GM04503 (cell line): ENCODE measurements around the gene ARHGDIB.

ENCODE experiments used
- DNase-seq: peaks from one replicate; pipeline ENCODE4 v3.0.0-alpha.2; 2012; ENCODE audit warnings: low read depth

The ARHGDIB gene

DNA sequence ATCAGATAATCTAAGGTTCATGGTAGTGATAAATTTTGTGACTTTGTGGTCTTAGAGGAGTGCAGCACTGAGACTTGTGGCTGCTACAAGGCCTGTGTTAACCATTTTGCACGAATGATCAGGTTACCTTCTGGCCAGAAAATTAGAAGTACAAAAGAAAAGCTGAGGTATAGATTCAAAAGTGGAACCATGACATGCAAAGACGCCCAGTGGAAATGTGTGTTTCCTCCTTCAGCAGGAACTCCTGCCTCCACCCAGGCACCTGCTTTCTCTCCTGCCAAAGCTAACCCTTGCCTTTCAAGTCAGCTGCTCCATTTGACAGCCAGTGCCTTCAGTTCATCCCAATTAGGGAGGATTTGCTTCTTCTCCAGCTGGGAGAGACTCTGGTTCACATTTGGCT lies 21.6 kb upstream of the ARHGDIB start:
- DNase-seq, result no peak

GRCh38 chr12:14982562-14982961 lies 21.2 kb upstream of the ARHGDIB start:
- no peak for DNase-seq

DNA sequence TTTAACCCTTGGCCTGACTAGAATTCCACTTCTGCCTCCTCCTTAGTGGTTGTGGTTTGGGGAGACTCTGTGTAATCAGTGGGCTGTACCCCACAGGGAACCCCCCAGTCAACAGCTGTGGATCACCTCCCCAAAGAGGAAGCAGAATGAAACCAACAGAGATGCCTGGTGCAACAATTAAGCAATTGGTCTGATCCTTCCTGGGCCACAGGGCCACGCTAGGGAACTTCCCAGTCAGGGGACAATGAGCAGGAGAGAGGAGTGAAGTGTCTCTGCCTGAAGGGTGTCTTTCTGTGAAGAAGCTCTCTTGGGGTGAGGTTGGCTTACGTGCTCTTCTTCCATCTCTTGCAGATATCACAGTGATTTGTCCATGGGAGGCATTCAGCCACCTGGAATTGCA lies 19.6 kb upstream of the ARHGDIB start:
- DNase-seq, result no peak

DNA sequence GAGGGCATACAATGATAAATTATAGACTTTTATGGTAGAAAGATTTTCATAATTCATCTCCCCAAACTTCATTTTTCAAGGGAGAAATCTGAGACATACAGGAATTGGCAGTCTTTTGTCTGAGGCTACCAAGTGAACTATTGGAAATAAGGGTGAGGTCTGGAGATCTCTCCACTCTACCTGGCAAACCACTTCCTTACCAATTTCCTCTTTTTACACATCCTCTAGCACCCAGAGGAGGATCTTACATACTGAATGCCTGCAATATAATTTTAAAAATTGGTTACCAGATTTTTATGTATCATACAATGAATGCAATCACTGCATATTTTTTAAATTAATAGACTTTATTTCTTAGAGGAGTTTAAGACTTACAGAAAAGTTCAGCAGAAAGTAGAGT lies 18.1 kb upstream of the ARHGDIB start:
- DNase-seq, result no peak

DNA sequence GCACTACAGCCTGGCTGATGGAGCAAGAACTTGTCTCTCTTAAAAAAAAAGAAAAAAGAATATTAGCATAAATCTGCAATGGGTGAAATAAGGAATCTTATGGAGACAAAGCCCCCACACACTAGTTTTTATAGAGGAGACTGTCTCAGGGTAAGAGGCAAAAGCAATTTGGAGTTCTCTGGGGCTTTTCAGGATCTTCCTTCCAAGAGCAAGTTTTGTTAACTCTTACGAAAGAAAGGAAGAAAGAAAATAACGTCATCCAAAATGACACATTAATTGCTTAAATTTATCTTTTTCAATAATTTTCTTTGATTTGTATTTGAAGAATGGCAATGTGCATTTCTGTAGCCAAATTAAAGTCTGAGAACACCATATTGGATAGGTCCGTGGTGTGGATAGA lies 15.3 kb upstream of the ARHGDIB start:
- DNase-seq, result no peak

DNA sequence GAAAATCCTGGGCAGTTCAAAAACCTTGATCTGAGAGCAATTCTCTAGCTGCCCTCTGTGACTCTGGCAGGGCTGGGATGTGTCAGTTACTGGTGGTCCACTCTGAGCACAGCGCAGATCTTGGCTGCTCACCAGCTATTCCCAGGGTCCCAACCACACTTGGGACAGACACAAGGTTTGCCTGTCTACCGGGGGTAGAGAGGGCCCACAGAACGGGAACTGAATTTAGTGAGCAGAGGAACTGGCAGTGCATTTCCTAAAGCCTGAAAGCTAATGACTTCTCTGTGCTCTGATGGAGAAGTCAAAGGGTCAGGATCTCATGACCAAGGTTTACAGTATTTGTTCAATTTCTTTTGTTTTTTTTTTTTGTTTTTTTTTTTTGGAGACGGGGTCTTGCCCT lies 14.1 kb upstream of the ARHGDIB start:
- DNase-seq, result no peak

GRCh38 chr12:14974633-14975032 lies 13.2 kb upstream of the ARHGDIB start:
- no peak for DNase-seq

GRCh38 chr12:14972816-14973215 lies 11.4 kb upstream of the ARHGDIB start, which contains the start of gene PDE6H:
PDE6H (plus strand) TSS chr12:14973042; CDS start chr12:14978013, 4,971 bp downstream.
- no peak for DNase-seq

- DNase-seq, result no peak
Measured at GRCh38 chr12:14970473-14970872, 9.1 kb upstream of the ARHGDIB start.

DNA sequence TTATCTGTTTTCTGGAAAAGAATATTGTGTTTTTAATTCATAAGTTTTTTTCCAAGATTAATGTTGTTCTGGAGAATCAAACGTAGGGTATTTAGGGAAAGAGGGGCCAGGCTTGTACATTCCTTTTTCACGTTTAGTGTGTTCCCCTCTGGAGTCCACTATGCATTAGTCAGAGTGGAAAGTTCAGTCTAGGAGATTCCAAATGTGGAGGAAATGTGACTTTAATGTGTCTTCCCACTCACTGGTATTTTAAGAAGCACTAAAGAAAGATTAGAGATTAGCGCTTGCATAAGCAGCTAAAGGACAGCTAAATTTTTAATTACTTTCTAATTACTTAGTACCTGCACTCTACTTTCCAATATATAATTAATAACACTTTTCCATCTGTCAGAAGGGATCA lies 7.1 kb upstream of the ARHGDIB start:
- DNase-seq, result no peak

GRCh38 chr12:14965221-14965620 lies 3.8 kb upstream of the ARHGDIB start:
- no peak for DNase-seq

- DNase-seq, result no peak
Measured at GRCh38 chr12:14964406-14964805, 3.0 kb upstream of the ARHGDIB start.

DNA sequence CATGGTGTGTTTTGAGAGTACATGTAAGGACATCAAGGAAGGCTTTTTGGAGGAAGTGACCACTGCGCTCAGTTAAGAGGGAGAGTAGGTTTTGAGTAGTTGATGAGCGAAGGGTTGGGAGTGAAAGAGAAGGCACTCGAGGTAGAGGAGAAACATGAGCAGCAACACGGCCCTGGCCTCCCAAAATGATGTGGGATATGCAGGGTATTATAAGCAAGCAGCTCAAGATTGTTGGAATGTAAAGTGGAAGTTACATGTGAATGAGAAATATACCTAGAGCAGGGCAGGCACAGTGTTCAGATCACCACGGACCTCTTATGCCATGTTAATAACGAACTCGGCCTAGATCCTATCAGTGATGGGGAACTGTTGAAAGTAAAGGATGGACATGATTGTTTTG lies 2.1 kb upstream of the ARHGDIB start:
- no peak for DNase-seq

- no peak for DNase-seq
Measured at GRCh38 chr12:14962797-14963196, 1.4 kb upstream of the ARHGDIB start.

DNA sequence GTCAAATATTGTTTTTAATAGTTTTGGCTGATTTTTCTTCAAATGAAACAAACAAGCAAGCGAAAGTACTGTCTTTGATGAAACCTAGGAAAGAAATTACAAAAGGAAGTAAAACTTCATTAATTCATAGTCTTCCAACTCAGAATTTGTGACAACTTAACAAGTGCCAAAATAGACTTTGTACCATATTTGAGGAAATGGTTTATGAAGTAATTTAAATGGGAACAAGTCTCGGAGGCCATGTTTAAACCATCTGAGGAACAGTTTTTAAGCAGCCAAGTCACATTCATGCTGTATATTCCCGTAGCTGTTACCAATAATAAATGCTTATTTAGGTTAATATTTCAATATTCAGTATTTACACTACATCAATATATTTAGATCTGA lies 745 bp upstream of the ARHGDIB start:
- no peak for DNase-seq

DNA sequence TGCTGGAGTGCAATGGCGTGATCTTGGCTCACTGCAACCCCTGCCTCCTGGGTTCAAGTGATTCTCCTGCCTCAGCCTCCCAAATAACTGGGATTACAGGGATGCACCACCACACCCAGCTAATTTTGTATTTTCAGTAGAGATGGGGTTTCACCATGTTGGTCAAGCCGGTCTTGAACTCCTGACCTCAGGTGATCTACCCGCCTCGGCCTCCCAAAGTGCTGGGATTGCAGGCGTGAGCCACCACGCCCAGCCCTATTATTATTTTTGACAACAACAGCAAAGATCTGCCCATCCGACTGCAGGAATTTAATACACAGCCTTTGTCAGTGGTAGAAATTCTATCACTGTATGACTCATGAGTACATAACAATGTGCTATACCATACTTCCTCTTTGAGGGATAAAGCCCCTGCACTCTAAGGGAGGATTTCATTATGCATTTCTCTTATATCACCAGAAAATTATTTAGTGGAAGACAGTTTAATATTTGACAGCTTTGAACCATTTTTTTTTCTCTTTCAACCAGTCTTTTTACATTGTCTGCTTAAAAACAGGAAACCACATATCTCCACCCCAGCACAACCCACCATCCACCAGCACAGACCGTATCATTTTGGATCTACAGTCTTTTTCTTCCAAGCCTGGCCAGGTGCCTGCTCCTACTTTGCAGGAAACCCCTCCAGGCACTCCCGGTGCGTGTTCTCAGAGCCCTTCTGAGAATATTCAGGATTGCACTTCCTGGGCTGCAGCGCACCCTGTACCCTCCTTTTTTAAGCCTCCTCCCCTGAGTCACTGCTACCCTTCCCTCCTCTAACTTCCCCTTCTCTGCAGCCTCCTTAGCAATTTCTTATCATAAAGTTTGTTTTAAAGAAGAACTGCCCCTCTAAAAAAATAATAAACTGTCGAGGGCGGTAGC lies 594 bp downstream of the ARHGDIB start:
- no peak for DNase-seq

DNA sequence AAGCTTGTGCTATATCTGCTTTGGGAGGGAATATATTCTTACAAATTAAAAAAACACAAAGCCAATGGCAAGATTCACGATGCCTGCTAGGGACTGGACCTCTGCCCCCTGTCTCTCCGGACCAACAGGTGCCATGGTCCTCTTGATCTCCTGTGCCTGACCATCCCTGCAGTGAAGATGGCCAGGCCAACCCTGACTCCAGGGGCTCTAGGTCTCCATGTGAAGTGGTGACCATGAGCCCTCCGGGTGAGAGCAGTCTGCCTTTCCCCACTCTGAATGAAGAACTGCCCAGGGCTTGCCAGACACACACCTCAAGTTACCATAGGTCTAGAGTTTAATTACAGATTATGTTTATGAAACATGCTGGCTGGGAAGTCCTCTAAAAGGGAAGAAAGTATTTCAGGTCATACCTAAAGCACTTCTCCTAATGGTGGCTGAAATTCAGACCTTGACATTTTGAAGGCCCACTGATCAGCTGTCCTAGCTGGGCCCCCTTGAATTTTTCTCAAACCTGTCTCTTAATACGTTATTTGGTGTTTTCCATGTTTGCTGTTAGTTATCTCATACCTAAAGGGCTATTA lies 1.4 kb downstream of the ARHGDIB start:
- DNase-seq, result no peak

DNA sequence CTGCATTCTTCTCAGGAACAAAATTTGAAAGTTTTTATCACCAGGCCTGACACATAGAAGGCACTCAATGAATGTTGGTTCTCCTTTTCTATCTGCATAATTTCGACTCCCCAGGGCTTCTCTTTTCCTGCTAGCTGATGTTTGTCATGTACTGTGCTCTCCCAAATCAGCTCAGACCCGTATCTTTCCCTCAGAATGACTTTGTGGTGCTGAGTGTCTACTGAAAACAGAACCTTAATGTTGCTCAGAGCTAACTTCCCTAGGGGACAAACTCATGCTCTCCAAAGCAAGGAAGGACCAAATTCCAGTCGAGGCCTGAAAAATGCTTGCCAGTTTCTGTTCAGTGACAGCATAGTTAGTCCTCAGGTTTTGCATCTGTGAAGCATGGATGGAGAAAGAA lies 1.9 kb downstream of the ARHGDIB start:
- no peak for DNase-seq

DNA sequence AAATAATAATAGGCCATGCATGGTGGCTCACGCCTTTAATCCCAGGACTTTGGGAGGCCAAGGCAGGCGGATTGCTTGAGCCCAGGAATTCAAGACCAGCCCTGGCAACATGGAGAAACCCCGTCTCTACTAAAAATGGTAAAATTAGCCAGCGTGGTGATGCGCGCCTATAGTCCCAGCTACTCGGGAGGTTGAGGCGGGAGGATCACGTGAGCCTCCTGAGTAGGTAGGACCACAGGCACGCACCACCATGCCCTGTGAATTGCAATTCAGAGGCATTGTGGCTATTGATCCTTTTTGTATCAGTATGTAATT lies 2.3 kb downstream of the ARHGDIB start:
- no peak for DNase-seq

- DNase-seq, result no peak
Measured at GRCh38 chr12:14958361-14959125, 2.9 kb downstream of the ARHGDIB start.

DNA sequence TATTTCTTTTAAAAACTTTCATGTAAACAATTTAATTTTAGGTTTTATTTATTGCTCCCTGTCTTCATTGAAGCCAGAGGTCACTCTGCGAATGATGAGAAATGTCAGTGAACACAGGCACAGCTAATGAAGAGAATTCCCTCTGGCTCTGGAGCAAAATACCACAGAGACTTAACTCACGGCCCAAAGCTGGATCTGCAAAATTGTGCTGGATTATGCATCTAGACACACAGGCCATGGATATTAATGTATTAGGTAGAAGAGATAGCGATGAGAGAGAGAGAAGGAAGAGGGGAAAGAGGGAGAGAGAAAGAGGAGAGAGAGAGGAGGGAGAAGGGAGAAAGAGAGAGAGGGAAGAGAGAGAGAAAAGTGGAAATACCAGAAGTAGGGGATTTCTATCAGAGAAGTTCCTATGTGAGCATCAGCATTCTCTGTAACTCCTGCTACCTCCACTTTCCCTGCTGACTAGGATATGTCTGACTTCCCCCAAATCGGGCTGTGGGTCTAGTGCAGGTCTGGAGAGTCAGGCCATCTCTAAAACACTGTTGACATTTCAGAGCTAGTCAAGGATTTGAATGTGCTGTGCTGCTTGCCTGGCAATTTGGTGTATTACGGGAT lies 3.7 kb downstream of the ARHGDIB start:
- no peak for DNase-seq

GRCh38 chr12:14956905-14957304 lies 4.5 kb downstream of the ARHGDIB start:
- no peak for DNase-seq
